Ovary (tissue), 3 donors: ENCODE results near the gene SPACA9.

Experiments
- CTCF ChIP-seq, 3 donors: fragments of 450-650 bp in 2 of 3; fragments of 200-600 bp in 1 of 3; IDR thresholded peaks; one replicate each; pipeline versions ENCODE4 v1.5.1 to v1.8.0; 2016 to 2022; ENCODE audit warnings: antibody characterized with exemption in 3 of 3, mild to moderate bottlenecking in 1 of 3
- EP300 ChIP-seq: sonication (generic); formaldehyde crosslinking; IDR thresholded peaks from one replicate; pipeline ENCODE4 v1.6.1; 2017; ENCODE audit warnings: antibody characterized with exemption
- donor health status: DM: no; HTN: no; CAD: no.

- TF ChIP-seq CTCF (IDR thresholded peaks at IDR 0.05): no peak
- TF ChIP-seq EP300: no peak
Observed at GRCh38 chr9:132939169-132939568, 60.5 kb downstream of the SPACA9 start.
